ENCODE results near the gene AMZ2.

Gene AMZ2

GRCh38 chr17:68291836-68292688, 44.2 kb downstream of the AMZ2 start:
- peak; percentile 78 to 85 for DNase-seq (ENCODE audit: low read depth in 2 of 2)

- DNase-seq (ENCODE audit: low read depth in 2 of 2), result no peak
Observed at GRCh38 chr17:68292689-68293040, 44.8 kb downstream of the AMZ2 start.

- no peak for DNase-seq (ENCODE audit: low read depth in 2 of 2)
Observed at GRCh38 chr17:68293490-68294195, 45.8 kb downstream of the AMZ2 start.

- no peak for DNase-seq (ENCODE audit: low read depth in 2 of 2)
Observed at GRCh38 chr17:68294196-68294555, 46.3 kb downstream of the AMZ2 start.

GRCh38 chr17:68294617-68295016, 46.8 kb downstream of the AMZ2 start:
- no peak for DNase-seq (ENCODE audit: low read depth in 2 of 2)

- peak in 1 of 2 experiments; percentile 43 for DNase-seq (ENCODE audit: low read depth in 2 of 2)
Observed at GRCh38 chr17:68295086-68295485, 47.2 kb downstream of the AMZ2 start.

GRCh38 chr17:68296217-68297191, 48.7 kb downstream of the AMZ2 start:
- DNase-seq (ENCODE audit: low read depth in 2 of 2), result peak in 1 of 2 experiments; percentile 23

GRCh38 chr17:68297195-68297594, 49.4 kb downstream of the AMZ2 start:
- no peak for DNase-seq (ENCODE audit: low read depth in 2 of 2)

GRCh38 chr17:68298601-68299000, 50.8 kb downstream of the AMZ2 start:
- DNase-seq (ENCODE audit: low read depth in 2 of 2), result no peak

- DNase-seq (ENCODE audit: low read depth in 2 of 2), result no peak
Observed at GRCh38 chr17:68299817-68300216, 52.0 kb downstream of the AMZ2 start.

GRCh38 chr17:68301438-68301959, 53.7 kb downstream of the AMZ2 start:
- DNase-seq (ENCODE audit: low read depth in 2 of 2), result no peak

- DNase-seq (ENCODE audit: low read depth in 2 of 2), result no peak
Observed at GRCh38 chr17:68302066-68302564, 54.3 kb downstream of the AMZ2 start.

- DNase-seq (ENCODE audit: low read depth in 2 of 2), result no peak
Observed at GRCh38 chr17:68302666-68303065, 54.8 kb downstream of the AMZ2 start.

- no peak for DNase-seq (ENCODE audit: low read depth in 2 of 2)
Observed at GRCh38 chr17:68304706-68305105, 56.9 kb downstream of the AMZ2 start.

- no peak for DNase-seq (ENCODE audit: low read depth in 2 of 2)
Observed at GRCh38 chr17:68305142-68305541, 57.3 kb downstream of the AMZ2 start.

Measured in stimulated activated CD4-positive, alpha-beta T cell treated with anti-CD3 and anti-CD28 coated beads, Interleukin-12 subunit alpha, Interleukin-12 subunit beta, amount 100 ng/mL, for 24 hours (primary cell).